Endothelial cell of umbilical vein (primary cell): ENCODE results near the gene TOB1.

Experiments
- JUN ChIP-seq: IDR thresholded peaks from 2 replicates; pipeline ENCODE4 v1.6.1; 2011; ENCODE audit warnings: borderline replicate concordance, low read depth; ENCODE audit not compliant: insufficient read length, insufficient read depth
- MYC ChIP-seq: IDR thresholded peaks from one replicate; pipeline ENCODE4 v1.6.1; 2011; ENCODE audit warnings: mild to moderate bottlenecking, low read depth, low read length
- POLR2A ChIP-seq: IDR thresholded peaks from 2 replicates; pipeline ENCODE4 v1.6.1; 2012; ENCODE audit warnings: low read depth, mild to moderate bottlenecking, control low read depth, low read length
- POLR2AphosphoS5 ChIP-seq: IDR thresholded peaks from 2 replicates; pipeline ENCODE4 v1.6.1; 2012; ENCODE audit warnings: low read depth, mild to moderate bottlenecking, control low read depth, low read length, moderate library complexity; ENCODE audit not compliant: insufficient read depth
- TF ChIP-seq, protein P1 (sequence below), 2 donors: IDR thresholded peaks; 1 replicate in 1 of 2; 2 replicates in 1 of 2; pipeline ENCODE4 v1.5.1; 2011; ENCODE audit warnings: low read length in 2 of 2, mild to moderate bottlenecking in 2 of 2, moderate library complexity in 2 of 2, control low read depth in 1 of 2, inconsistent platforms in 1 of 2, low read depth in 1 of 2; ENCODE audit not compliant: insufficient read depth in 1 of 2; ENCODE audit errors: extremely low read depth in 1 of 2

DNA sequence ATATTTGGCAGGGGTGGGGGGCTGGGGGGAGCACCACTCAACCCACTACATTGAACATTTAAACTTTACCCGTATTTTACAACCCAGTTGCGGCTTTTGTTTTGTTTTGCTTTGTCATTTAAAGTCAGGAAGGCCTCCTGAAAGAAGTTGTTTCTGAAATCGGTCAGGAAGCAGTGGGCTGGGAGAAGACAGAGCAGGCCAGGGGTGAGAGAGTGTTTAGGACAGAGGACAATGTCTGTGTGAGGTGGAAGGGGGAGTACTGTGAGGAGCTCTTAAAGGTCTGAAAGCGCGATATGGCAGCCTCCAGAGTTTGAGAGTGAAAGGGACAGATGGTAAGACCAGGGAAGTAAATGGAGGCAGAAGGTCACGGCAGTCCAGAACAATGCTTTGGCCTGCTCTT, 36.8 kb downstream of the TOB1 start:
- TF ChIP-seq POLR2A (no peak), JUN (no peak), MYC (no peak), POLR2AphosphoS5 (no peak)
- TF ChIP-seq, protein P1, sequence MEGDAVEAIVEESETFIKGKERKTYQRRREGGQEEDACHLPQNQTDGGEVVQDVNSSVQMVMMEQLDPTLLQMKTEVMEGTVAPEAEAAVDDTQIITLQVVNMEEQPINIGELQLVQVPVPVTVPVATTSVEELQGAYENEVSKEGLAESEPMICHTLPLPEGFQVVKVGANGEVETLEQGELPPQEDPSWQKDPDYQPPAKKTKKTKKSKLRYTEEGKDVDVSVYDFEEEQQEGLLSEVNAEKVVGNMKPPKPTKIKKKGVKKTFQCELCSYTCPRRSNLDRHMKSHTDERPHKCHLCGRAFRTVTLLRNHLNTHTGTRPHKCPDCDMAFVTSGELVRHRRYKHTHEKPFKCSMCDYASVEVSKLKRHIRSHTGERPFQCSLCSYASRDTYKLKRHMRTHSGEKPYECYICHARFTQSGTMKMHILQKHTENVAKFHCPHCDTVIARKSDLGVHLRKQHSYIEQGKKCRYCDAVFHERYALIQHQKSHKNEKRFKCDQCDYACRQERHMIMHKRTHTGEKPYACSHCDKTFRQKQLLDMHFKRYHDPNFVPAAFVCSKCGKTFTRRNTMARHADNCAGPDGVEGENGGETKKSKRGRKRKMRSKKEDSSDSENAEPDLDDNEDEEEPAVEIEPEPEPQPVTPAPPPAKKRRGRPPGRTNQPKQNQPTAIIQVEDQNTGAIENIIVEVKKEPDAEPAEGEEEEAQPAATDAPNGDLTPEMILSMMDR (IDR thresholded peaks at IDR 0.05; ENCODE audit: extremely low read depth in 1 of 2, insufficient read depth in 1 of 2, low read depth in 1 of 2, low read length in 2 of 2) = no peak
